Right lobe of liver (tissue), 4 donors: ENCODE results near the gene TANGO2.

Source experiments
- POLR2A ChIP-seq: fragments of 450-650 bp; IDR thresholded peaks from one replicate; pipeline ENCODE4 v1.6.1; 2017; ENCODE audit warnings: antibody characterized with exemption, mild to moderate bottlenecking
- TF ChIP-seq, protein P1 (sequence below), 4 donors: fragments of 200-600 bp in 3 of 4; fragments of 450-650 bp in 1 of 4; IDR thresholded peaks; one replicate each; pipeline versions ENCODE4 v1.5.1 to v1.8.0; 2016 to 2022; ENCODE audit warnings: antibody characterized with exemption in 4 of 4, mild to moderate bottlenecking in 2 of 4
- donor health status: DM: no; HTN: no; CAD: no.
- donor health status: DM: no; HTN: no; CAD: no.
- donor health status: DM: no; HTN: yes; CAD: no.

- TF ChIP-seq, protein P1, sequence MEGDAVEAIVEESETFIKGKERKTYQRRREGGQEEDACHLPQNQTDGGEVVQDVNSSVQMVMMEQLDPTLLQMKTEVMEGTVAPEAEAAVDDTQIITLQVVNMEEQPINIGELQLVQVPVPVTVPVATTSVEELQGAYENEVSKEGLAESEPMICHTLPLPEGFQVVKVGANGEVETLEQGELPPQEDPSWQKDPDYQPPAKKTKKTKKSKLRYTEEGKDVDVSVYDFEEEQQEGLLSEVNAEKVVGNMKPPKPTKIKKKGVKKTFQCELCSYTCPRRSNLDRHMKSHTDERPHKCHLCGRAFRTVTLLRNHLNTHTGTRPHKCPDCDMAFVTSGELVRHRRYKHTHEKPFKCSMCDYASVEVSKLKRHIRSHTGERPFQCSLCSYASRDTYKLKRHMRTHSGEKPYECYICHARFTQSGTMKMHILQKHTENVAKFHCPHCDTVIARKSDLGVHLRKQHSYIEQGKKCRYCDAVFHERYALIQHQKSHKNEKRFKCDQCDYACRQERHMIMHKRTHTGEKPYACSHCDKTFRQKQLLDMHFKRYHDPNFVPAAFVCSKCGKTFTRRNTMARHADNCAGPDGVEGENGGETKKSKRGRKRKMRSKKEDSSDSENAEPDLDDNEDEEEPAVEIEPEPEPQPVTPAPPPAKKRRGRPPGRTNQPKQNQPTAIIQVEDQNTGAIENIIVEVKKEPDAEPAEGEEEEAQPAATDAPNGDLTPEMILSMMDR (IDR thresholded peaks at IDR 0.05) = no peak
- TF ChIP-seq POLR2A = no peak
Observed at GRCh38 chr22:20091690-20092476, 71.0 kb downstream of the TANGO2 start.
